Esophagus muscularis mucosa (tissue), 4 donors: ENCODE data around the gene UBE2E2.

ENCODE experiments used
- EP300 ChIP-seq: sonication (generic); formaldehyde crosslinking; IDR thresholded peaks from one replicate; pipeline ENCODE4 v1.6.1; 2017; ENCODE audit warnings: antibody characterized with exemption
- POLR2A ChIP-seq: fragments of 450-650 bp; IDR thresholded peaks from one replicate; pipeline ENCODE4 v1.6.1; 2017; ENCODE audit warnings: antibody characterized with exemption, moderate library complexity, mild to moderate bottlenecking, low read depth
- POLR2AphosphoS5 ChIP-seq, 2 donors: sonication (generic); formaldehyde crosslinking; IDR thresholded peaks; one replicate each; pipeline ENCODE4 v1.6.1; 2017; ENCODE audit warnings: antibody characterized with exemption in 2 of 2
- TF ChIP-seq, protein P1 (sequence below), 3 experiments: fragments of 200-600 bp in 2 of 3; fragments of 450-650 bp in 1 of 3; sonication (generic) in 2 of 3; IDR thresholded peaks; one replicate each; pipeline ENCODE4 v1.5.1; 2017 to 2019; ENCODE audit warnings: antibody characterized with exemption in 3 of 3, mild to moderate bottlenecking in 2 of 3, moderate library complexity in 1 of 3

DNA sequence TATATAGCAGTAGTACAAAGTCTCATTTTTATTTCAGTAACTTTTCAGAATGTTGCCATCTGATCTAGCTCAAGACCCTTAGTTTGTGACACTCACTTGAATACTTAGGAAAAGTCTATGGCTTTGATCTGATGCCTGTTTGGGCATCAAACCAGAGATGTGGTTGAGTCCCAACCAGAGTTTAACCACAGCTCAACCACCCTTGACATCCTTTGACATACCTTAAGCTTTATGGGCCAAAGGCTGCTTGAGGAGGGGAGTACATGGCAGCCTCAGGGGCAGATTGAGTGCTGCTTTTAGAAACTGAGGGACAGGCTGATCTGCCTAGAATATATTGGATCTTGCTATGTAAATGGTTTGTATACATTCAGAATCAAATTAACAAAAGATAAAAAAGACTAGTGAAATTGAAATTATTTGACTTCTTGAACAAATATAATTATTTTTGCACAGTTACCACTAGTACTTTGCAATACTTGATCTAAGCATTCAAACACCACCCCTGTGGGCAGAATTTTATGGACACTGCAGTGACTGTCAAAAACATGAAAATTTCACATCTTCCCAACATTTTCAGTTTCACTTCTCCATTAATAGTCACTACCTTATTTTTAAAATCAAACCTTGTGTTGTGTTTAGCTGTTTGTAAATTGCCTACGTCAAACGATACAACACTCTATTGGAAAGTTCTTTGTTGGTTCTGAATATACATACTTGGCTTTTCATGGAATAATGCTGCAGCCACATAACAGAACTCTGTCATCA is 199.8 kb downstream of the UBE2E2 start:
- TF ChIP-seq POLR2AphosphoS5 (IDR thresholded peaks at IDR 0.05) (no peak), POLR2A (no peak), EP300 (no peak)
- TF ChIP-seq, protein P1, sequence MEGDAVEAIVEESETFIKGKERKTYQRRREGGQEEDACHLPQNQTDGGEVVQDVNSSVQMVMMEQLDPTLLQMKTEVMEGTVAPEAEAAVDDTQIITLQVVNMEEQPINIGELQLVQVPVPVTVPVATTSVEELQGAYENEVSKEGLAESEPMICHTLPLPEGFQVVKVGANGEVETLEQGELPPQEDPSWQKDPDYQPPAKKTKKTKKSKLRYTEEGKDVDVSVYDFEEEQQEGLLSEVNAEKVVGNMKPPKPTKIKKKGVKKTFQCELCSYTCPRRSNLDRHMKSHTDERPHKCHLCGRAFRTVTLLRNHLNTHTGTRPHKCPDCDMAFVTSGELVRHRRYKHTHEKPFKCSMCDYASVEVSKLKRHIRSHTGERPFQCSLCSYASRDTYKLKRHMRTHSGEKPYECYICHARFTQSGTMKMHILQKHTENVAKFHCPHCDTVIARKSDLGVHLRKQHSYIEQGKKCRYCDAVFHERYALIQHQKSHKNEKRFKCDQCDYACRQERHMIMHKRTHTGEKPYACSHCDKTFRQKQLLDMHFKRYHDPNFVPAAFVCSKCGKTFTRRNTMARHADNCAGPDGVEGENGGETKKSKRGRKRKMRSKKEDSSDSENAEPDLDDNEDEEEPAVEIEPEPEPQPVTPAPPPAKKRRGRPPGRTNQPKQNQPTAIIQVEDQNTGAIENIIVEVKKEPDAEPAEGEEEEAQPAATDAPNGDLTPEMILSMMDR (IDR thresholded peaks at IDR 0.05): no peak
